GM20000 (cell line): Measurements from ENCODE around the gene UBTF.

Source experiments
- DNase-seq: peaks from one replicate; pipeline ENCODE4 v3.0.0; 2012; ENCODE audit warnings: low spot score
- TF ChIP-seq, protein P1 (sequence below): IDR thresholded peaks from 2 replicates; pipeline ENCODE4 v1.5.1; 2012; ENCODE audit warnings: mild to moderate bottlenecking, control low read depth; ENCODE audit errors: extremely low read depth, missing control alignments

UBTF gene

GRCh38 chr17:44212507-44213402 is 6.7 kb downstream of the UBTF start:
- DNase-seq: no peak

GRCh38 chr17:44211281-44212265 is 7.9 kb downstream of the UBTF start:
- TF ChIP-seq, protein P1, sequence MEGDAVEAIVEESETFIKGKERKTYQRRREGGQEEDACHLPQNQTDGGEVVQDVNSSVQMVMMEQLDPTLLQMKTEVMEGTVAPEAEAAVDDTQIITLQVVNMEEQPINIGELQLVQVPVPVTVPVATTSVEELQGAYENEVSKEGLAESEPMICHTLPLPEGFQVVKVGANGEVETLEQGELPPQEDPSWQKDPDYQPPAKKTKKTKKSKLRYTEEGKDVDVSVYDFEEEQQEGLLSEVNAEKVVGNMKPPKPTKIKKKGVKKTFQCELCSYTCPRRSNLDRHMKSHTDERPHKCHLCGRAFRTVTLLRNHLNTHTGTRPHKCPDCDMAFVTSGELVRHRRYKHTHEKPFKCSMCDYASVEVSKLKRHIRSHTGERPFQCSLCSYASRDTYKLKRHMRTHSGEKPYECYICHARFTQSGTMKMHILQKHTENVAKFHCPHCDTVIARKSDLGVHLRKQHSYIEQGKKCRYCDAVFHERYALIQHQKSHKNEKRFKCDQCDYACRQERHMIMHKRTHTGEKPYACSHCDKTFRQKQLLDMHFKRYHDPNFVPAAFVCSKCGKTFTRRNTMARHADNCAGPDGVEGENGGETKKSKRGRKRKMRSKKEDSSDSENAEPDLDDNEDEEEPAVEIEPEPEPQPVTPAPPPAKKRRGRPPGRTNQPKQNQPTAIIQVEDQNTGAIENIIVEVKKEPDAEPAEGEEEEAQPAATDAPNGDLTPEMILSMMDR: no peak
- no peak for DNase-seq

More at GRCh38 chr17:44212507-44213402, 6.7 kb downstream of the UBTF start:
- TF ChIP-seq, protein P1: no peak

GRCh38 chr17:44210342-44211192 is 8.9 kb downstream of the UBTF start:
- TF ChIP-seq, protein P1: peak; percentile 98
- DNase-seq: peak; percentile 95

DNA sequence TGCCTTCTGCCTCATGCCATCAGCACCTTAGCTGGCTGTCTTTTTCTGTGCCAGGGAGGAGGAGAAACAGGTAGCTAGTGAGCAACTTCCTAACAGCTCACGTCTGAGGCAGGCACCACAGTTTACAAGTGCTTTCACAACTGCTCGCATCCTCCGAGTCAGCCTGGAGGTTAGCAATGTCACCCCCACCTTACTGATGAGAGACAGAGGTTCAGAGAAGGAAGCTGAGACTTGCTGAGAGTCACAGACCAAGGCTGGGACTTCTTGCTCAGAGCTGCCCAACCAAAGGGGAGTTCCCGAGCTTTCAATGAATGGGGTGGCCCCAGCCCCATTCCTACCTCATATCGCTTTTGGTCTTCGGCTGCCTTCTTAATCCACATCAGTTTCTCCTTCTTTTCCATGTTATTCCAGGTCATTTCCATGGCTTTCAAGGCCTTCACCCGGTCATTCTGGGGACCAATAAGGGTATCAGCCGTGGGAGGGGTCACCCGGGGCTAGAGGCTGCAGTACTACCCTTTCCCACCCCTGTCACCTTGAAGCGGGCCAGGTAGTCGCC is 9.6 kb downstream of the UBTF start:
- peak; percentile 63 for DNase-seq
- TF ChIP-seq, protein P1: no peak

DNA sequence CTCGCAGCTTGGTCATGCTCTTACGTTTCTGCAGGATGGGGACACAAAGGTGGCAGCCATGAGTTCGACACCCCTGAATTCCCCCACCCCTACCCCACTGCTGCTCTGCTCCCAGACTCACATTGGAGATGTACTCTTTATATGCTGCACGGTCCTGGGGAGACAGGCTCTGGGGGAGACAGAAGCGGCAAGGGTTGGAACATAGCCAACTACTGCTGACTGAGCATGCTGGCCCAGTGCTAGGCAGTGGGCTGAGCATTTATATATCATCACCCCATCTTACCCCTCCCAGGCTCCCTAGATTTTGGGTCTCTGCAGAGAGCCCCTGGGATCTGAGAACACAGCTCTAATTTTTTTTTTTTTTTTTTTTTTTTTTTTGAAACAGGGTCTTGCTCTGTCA is 11.7 kb downstream of the UBTF start:
- TF ChIP-seq, protein P1: no peak
- DNase-seq: no peak

DNA sequence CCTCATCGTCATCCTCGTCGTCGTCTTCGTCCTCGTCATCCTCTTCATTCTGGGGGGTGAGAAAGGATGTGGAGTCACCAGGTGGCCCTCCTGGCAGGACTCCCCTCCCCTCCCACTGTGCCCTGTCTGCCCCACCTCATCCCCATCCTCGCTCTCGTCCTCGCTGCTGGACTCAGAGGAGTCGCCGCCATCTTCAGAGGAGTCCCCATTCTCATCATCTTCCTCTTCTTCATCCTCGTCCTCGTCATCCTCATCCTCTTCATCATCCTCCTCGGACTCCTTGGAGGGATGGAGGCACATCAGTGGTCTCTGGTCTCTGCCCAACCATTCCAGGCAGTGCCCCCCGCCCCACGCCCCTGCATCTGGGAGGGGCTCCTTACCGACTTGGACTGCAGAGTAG is 12.2 kb downstream of the UBTF start:
- TF ChIP-seq, protein P1: no peak
- no peak for DNase-seq
